Muscle layer of colon (tissue), 2 donors: ENCODE measurements around the gene ITGB4.

Experiments used
- H3K27ac ChIP-seq: one replicate; pipeline ENCODE4 v1.7.0; 2013; ENCODE audit warnings: low read depth, mild to moderate bottlenecking, low read length, moderate library complexity
- H3K27me3 ChIP-seq, 2 donors: one replicate each; pipeline ENCODE4 v1.7.0; 2013; ENCODE audit warnings: low read length in 2 of 2, mild to moderate bottlenecking in 2 of 2; ENCODE audit not compliant: insufficient read depth in 2 of 2, control insufficient read depth in 1 of 2
- H3K36me3 ChIP-seq: one replicate; pipeline ENCODE4 v1.7.0; 2013; ENCODE audit warnings: mild to moderate bottlenecking, low read length; ENCODE audit not compliant: insufficient read depth
- H3K4me1 ChIP-seq: one replicate; pipeline ENCODE4 v1.7.0; 2013; ENCODE audit warnings: mild to moderate bottlenecking, low read length; ENCODE audit not compliant: insufficient read depth
- H3K4me3 ChIP-seq, 2 donors: one replicate each; pipeline ENCODE4 v1.7.0; 2013; ENCODE audit warnings: low read length in 2 of 2, low read depth in 1 of 2, mild to moderate bottlenecking in 1 of 2, moderate library complexity in 1 of 2
- H3K9ac ChIP-seq: one replicate; pipeline ENCODE4 v1.7.0; 2013; ENCODE audit warnings: low read length
- H3K9me3 ChIP-seq: one replicate; pipeline ENCODE4 v1.7.0; 2013; ENCODE audit warnings: mild to moderate bottlenecking, low read length
- donor health status: abdominal sarcoma.
- donor health status: Adenocarcinoma of cecum.

The ITGB4 gene

GRCh38 chr17:75722542-75723095 is 1.4 kb downstream of the ITGB4 start:
- H3K4me3 ChIP-seq, result peak overlapping the region in 1 of 2 donors; percentile 32

GRCh38 chr17:75723171-75723930 is 2.1 kb downstream of the ITGB4 start:
- H3K36me3 ChIP-seq, result no peaks in the 10 kb centered on the region
- H3K4me3 ChIP-seq, result no peak overlapping the region
- H3K9me3 ChIP-seq, result no peaks in the 10 kb centered on the region
- no peak overlapping the region for H3K9ac ChIP-seq
- no peak overlapping the region for H3K27ac ChIP-seq
- H3K27me3 ChIP-seq, result peaks cover 9 to 41% of the 10 kb centered on the region in 2 donors
- peaks cover 4% of the 10 kb centered on the region for H3K4me1 ChIP-seq

More at GRCh38 chr17:75722542-75723095, 1.4 kb downstream of the ITGB4 start:
- no peaks in the 10 kb centered on the region for H3K9me3 ChIP-seq
- H3K36me3 ChIP-seq, result no peaks in the 10 kb centered on the region
- peaks cover 4% of the 10 kb centered on the region for H3K4me1 ChIP-seq
- H3K9ac ChIP-seq, result no peak overlapping the region
- no peak overlapping the region for H3K27ac ChIP-seq
- H3K27me3 ChIP-seq, result peaks cover 9 to 41% of the 10 kb centered on the region in 2 donors

GRCh38 chr17:75724016-75725003 is 3.1 kb downstream of the ITGB4 start:
- Histone ChIP-seq H3K27ac (no peak overlapping the region), H3K4me1 (peaks cover 4% of the 10 kb centered on the region), H3K4me3 (no peak overlapping the region), H3K9ac (no peak overlapping the region), H3K9me3 (no peaks in the 10 kb centered on the region), H3K36me3 (no peaks in the 10 kb centered on the region), H3K27me3 (peaks cover 9 to 41% of the 10 kb centered on the region in 2 donors)

- Histone ChIP-seq H3K9me3 (no peaks in the 10 kb centered on the region), H3K4me3 (no peak overlapping the region), H3K9ac (no peak overlapping the region), H3K27me3 (peaks cover 9 to 40% of the 10 kb centered on the region in 2 donors), H3K27ac (no peak overlapping the region), H3K4me1 (peaks cover 4% of the 10 kb centered on the region), H3K36me3 (no peaks in the 10 kb centered on the region)
These were observed 4.2 kb downstream of the ITGB4 start for GRCh38 chr17:75725504-75725903.

- no peak overlapping the region for H3K9ac ChIP-seq
- no peaks in the 10 kb centered on the region for H3K9me3 ChIP-seq
- no peaks in the 10 kb centered on the region for H3K36me3 ChIP-seq
- no peak overlapping the region for H3K4me3 ChIP-seq
- H3K27me3 ChIP-seq, result peaks cover 1 to 24% of the 10 kb centered on the region in 2 donors
- H3K4me1 ChIP-seq, result no peaks in the 10 kb centered on the region
- no peak overlapping the region for H3K27ac ChIP-seq
These were observed 6.1 kb downstream of the ITGB4 start for GRCh38 chr17:75727391-75727790.

GRCh38 chr17:75729351-75729750 is 8.1 kb downstream of the ITGB4 start:
- Histone ChIP-seq H3K27ac (no peak overlapping the region), H3K9me3 (no peaks in the 10 kb centered on the region), H3K4me3 (no peak overlapping the region), H3K36me3 (no peaks in the 10 kb centered on the region), H3K4me1 (no peaks in the 10 kb centered on the region), H3K9ac (no peak overlapping the region), H3K27me3 (peaks cover 0 to 4% of the 10 kb centered on the region in 2 donors)

- no peaks in the 10 kb centered on the region for H3K4me1 ChIP-seq
- H3K27ac ChIP-seq, result no peak overlapping the region
- H3K27me3 ChIP-seq, result no peaks in the 10 kb centered on the region
These were observed 8.8 kb downstream of the ITGB4 start for GRCh38 chr17:75730065-75730464.

GRCh38 chr17:75731086-75731715 is 9.9 kb downstream of the ITGB4 start:
- Histone ChIP-seq H3K4me3 (no peak overlapping the region), H3K27me3 (no peaks in the 10 kb centered on the region), H3K27ac (no peak overlapping the region), H3K9me3 (no peaks in the 10 kb centered on the region), H3K4me1 (no peaks in the 10 kb centered on the region), H3K9ac (no peak overlapping the region), H3K36me3 (no peaks in the 10 kb centered on the region)

More at GRCh38 chr17:75730065-75730464, 8.8 kb downstream of the ITGB4 start:
- Histone ChIP-seq H3K9ac (no peak overlapping the region), H3K4me3 (no peak overlapping the region), H3K36me3 (no peaks in the 10 kb centered on the region), H3K9me3 (no peaks in the 10 kb centered on the region)

GRCh38 chr17:75731716-75732498 is 10.6 kb downstream of the ITGB4 start:
- H3K27me3 ChIP-seq, result no peaks in the 10 kb centered on the region
- no peak overlapping the region for H3K27ac ChIP-seq
- H3K4me3 ChIP-seq, result no peak overlapping the region
- H3K4me1 ChIP-seq, result no peaks in the 10 kb centered on the region
- H3K36me3 ChIP-seq, result no peaks in the 10 kb centered on the region
- no peaks in the 10 kb centered on the region for H3K9me3 ChIP-seq
- no peak overlapping the region for H3K9ac ChIP-seq

GRCh38 chr17:75733471-75733870 is 12.2 kb downstream of the ITGB4 start:
- H3K27ac ChIP-seq, result no peak overlapping the region
- H3K4me1 ChIP-seq, result no peaks in the 10 kb centered on the region
- no peaks in the 10 kb centered on the region for H3K36me3 ChIP-seq

More at GRCh38 chr17:75733471-75733870, 12.2 kb downstream of the ITGB4 start:
- Histone ChIP-seq H3K9me3 (no peaks in the 10 kb centered on the region), H3K27me3 (no peaks in the 10 kb centered on the region), H3K4me3 (no peak overlapping the region), H3K9ac (no peak overlapping the region)
